ENCODE measurements around the gene PFKFB4.

Gene PFKFB4

DNA sequence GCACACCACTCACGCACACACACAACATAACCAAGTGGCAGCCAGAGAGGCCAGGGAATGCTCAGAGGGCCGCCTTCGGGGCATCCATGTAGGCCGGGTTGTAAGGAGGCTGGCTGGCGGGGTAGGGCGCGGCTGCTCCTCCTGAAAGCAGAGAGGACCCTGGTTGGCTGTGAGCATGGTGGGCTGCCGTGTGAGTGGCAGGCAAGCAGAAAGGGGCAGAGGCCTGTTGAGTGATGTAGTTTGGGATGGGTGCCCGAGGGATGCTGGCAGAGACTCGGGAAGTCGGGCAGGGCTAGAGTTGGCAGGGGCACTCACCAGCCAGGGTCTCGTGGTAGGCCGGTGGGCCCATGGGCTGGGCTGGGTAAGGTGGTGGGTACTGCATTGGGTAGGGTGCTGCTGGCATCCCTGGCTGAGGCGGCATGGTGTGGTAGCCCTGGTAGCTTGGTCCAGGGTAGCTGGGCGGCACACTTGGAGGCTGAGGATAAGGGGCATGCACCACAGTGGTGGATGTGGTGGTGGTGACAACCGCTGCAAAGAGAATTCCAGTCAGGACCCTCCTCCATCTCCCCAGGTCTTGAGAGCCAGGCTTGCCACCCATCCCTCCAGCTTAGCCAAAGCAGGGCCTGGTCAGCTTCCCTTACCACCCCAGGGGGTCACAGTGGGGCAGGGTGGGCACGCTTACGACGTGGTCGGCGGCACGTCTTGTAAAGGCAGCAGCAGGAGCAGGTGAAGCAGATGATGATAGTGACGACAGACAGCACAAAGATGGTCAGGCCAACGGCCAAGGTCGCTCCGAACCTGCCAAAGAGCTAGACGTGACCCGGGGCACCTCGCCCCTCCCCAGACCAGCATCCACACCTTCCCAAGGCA lies 87.3 kb downstream of the PFKFB4 start:
- in situ Hi-C loops (cut with HindIII; ENCODE audit: low sequenced_read_pairs), result no loop called here

DNA sequence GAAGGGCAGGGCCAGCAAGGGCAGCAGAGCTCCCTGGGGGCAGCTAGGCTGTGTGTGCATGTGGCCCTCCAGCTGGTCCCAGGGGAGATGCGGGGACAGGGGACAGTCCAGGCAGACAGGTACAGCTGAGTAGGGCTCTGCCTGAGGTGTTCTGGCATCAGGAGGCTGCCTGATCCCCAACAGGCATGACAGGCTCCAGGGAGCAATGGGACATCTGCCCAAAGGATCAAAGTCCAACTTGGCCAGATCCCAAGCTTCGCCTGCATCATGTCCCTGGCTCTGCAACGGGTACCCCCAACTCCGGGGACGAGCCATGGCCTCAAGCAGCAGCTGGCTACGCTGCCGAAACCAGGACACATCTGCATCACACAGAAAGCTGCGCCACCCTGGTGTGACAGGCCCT lies 88.3 kb downstream of the PFKFB4 start:
- in situ Hi-C loops (cut with HindIII; ENCODE audit: low sequenced_read_pairs), result no loop called here
